ENCODE results near the gene LITAFD. TPM values are rescaled to one million over a fixed set of nuclear protein-coding genes. Genes with fewer than 3 reads are reported as not detected.

LITAFD gene
- total RNA-seq, 1 donor from 2014 or later: not detected

GRCh38 chr16:8853611-8854010, 28.5 kb upstream of the LITAFD start:
- H3K27me3 ChIP-seq (ENCODE audit: low read depth): no peaks in the 10 kb centered on the region
- intact Hi-C loops (cut with DNase I): no loop called here
- no peaks in the 10 kb centered on the region for H3K9me3 ChIP-seq
- peaks cover 55% of the 10 kb centered on the region for H3K4me1 ChIP-seq
- TF ChIP-seq CTCF (IDR thresholded peaks at IDR 0.05): no peak
- peaks cover 82% of the 10 kb centered on the region for H3K36me3 ChIP-seq
- no peak overlapping the region for H3K4me3 ChIP-seq
- DNase-seq: no peak
- ATAC-seq: no peak
- peak overlapping the region; percentile 53 for H3K27ac ChIP-seq

GRCh38 chr16:8854298-8854948, 27.7 kb upstream of the LITAFD start:
- DNase-seq (peak; percentile 7), ATAC-seq (no peak)
- no peak overlapping the region for H3K27ac ChIP-seq
- no peak overlapping the region for H3K4me3 ChIP-seq
- no peak for TF ChIP-seq CTCF (IDR thresholded peaks at IDR 0.05)
- H3K27me3 ChIP-seq (ENCODE audit: low read depth): no peaks in the 10 kb centered on the region
- intact Hi-C loops (cut with DNase I): no loop called here
- peaks cover 53% of the 10 kb centered on the region for H3K4me1 ChIP-seq
- peaks cover 82% of the 10 kb centered on the region for H3K36me3 ChIP-seq
- no peaks in the 10 kb centered on the region for H3K9me3 ChIP-seq

DNA sequence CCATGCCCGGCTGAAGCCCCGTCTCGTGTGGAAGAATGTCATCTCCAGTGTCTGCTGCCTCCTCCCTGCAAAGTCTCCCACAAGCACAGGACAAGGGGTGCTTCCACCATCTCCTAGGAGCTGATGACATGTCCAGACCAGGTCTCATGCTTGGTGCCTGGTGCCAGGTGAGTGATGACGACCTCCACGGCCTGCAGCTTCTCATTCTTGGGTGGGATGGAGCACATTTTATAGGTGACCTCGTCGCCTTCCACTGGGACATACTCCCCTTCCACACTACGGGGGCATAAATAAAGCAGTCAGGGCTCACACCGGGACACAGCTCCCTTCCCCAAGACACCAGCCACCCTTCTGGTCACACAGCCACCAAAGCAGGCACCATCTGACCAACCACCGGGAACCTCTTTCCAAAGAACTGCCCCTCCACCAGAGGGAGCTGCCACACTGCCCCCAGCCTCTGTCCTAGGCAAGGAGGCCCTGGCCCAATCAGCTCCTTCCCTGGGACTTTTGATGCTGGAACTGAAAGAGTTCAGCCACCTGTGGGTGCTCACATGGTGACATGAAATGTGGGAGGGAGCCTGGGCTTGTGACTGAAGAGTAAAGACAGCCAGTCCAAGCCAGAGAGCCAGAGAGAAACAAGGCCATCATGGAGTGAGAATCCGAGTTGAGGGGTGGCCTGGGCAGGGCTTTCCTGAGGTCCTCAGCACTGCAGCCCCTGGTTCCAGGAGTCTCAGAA, 26.9 kb upstream of the LITAFD start:
- H3K36me3 ChIP-seq: peaks cover 75% of the 10 kb centered on the region
- H3K4me1 ChIP-seq: peaks cover 51% of the 10 kb centered on the region
- ATAC-seq (no peak), DNase-seq (peak; percentile 36)
- no peak for TF ChIP-seq CTCF (IDR thresholded peaks at IDR 0.05)
- intact Hi-C loops (cut with DNase I): no loop called here
- peak overlapping the region; percentile 18 for H3K27ac ChIP-seq
- no peak overlapping the region for H3K4me3 ChIP-seq
- H3K27me3 ChIP-seq (ENCODE audit: low read depth): no peaks in the 10 kb centered on the region
- no peaks in the 10 kb centered on the region for H3K9me3 ChIP-seq

GRCh38 chr16:8855972-8856371, 26.2 kb upstream of the LITAFD start:
- intact Hi-C loops (cut with DNase I): no loop called here
- ATAC-seq: no peak
- Histone ChIP-seq H3K27ac (peak overlapping the region; percentile 18), H3K27me3 (ENCODE audit: low read depth) (no peaks in the 10 kb centered on the region), H3K4me1 (peaks cover 51% of the 10 kb centered on the region), H3K4me3 (no peak overlapping the region), H3K9me3 (no peaks in the 10 kb centered on the region), H3K36me3 (peaks cover 68% of the 10 kb centered on the region)
- DNase-seq: no peak
- no peak for TF ChIP-seq CTCF (IDR thresholded peaks at IDR 0.05)

DNA sequence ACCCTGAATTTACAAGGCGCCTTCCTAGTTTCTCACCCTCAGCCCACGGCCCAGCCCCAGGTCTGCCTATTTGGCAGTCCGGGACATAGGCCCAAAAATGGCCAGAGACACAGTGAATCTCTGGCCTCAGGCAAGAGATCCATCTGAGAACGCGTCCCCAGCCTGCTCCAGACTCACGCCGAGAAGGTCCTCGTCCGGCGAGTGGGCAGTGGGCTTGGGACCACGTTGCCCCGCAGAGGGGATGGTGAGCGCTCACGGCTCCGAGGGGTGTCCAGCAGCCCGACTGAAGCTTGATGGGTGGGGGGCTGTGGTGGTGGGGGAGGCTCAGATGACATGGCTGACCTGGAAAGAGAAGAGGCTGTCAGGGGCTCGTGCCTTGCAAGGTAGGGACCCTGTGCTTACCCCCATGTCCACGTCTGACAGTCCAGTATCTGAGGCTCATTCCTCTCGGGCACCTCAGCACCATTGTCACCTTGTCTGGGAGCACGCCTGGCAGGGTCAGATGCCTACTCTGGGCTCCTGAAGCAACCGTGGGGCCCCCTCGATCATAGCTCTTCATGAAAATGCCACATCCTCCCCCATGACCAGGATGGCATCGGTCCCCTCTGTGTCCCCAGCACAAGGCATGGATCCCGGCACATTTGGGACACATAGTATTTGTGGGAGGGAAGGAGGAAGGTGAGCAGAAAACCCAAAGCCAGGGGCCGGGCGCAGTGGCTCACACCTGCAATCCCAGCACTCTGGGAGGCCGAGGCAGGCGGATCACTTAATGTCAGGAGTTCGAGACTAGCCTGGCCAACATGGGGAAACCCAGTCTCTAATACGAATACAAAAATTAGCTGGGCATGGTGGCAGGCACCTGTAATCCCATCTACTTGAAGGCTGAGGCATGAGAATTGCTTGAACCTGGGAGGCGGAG, 22.9 kb upstream of the LITAFD start:
- DNase-seq: peak; percentile 39
- Histone ChIP-seq H3K9me3 (no peaks in the 10 kb centered on the region), H3K27me3 (ENCODE audit: low read depth) (no peaks in the 10 kb centered on the region), H3K4me3 (no peak overlapping the region), H3K36me3 (peaks cover 52% of the 10 kb centered on the region), H3K4me1 (peaks cover 60% of the 10 kb centered on the region), H3K27ac (peak overlapping the region; percentile 48)
- no peak for ATAC-seq
- intact Hi-C loops (cut with DNase I): no loop called here
- no peak for TF ChIP-seq CTCF (IDR thresholded peaks at IDR 0.05)

Data from lower lobe of right lung (tissue), 2 donors.